SK-N-SH (cell line): Measurements from ENCODE around the gene AKAP11.

ENCODE experiments used
- CHD2 ChIP-seq: fragments of 150-350 bp; IDR thresholded peaks from 2 replicates; pipeline ENCODE4 v1.6.1; 2018; ENCODE audit warnings: low read length; ENCODE audit not compliant: partially characterized antibody
- EP300 ChIP-seq, 2 experiments: IDR thresholded peaks; 2 replicates each; pipeline versions ENCODE4 v1.4.0 to v1.6.1; 2012; ENCODE audit warnings: borderline replicate concordance in 1 of 2, low read depth in 1 of 2, low read length in 1 of 2
- FOXJ3 ChIP-seq: sonication (generic); formaldehyde crosslinking; IDR thresholded peaks from 2 replicates; pipeline ENCODE4 v1.5.1; 2020; ENCODE audit warnings: mild to moderate bottlenecking, missing genetic modification reagents
- MXI1 ChIP-seq: IDR thresholded peaks from 2 replicates; pipeline ENCODE4 v1.6.1; 2012; ENCODE audit warnings: mild to moderate bottlenecking, low read depth, low read length, improper control_type of control experiment
- NRF1 ChIP-seq: IDR thresholded peaks from 2 replicates; pipeline ENCODE4 v1.6.1; 2012; ENCODE audit warnings: low read depth, mild to moderate bottlenecking, low read length
- RFX5 ChIP-seq: IDR thresholded peaks from 2 replicates; pipeline ENCODE4 v1.6.1; 2012; ENCODE audit warnings: mild to moderate bottlenecking, improper control_type of control experiment, low read length
- SIN3A ChIP-seq: IDR thresholded peaks from 2 replicates; pipeline ENCODE4 v1.6.1; 2012; ENCODE audit warnings: low read depth, mild to moderate bottlenecking, low read length, moderate library complexity, borderline replicate concordance
- SMC3 ChIP-seq: IDR thresholded peaks from 2 replicates; pipeline ENCODE4 v1.6.1; 2012; ENCODE audit warnings: low read depth, low read length, improper control_type of control experiment
- TF ChIP-seq, protein P1 (sequence below): fragments of 200-600 bp; sonication (generic); IDR thresholded peaks from 2 replicates; pipeline ENCODE4 v1.6.1; 2017; ENCODE audit warnings: antibody characterized with exemption, mild to moderate bottlenecking, moderate library complexity
- TF ChIP-seq, protein P2 (sequence below): IDR thresholded peaks from 2 replicates; pipeline ENCODE4 v1.6.1; 2012; ENCODE audit warnings: mild to moderate bottlenecking, low read depth, low read length, moderate library complexity
- TF ChIP-seq, protein P3 (sequence below): fragments of 150-350 bp; IDR thresholded peaks from 2 replicates; pipeline ENCODE4 v1.6.1; 2017; ENCODE audit warnings: antibody characterized with exemption, low read length, low read depth, borderline replicate concordance

DNA sequence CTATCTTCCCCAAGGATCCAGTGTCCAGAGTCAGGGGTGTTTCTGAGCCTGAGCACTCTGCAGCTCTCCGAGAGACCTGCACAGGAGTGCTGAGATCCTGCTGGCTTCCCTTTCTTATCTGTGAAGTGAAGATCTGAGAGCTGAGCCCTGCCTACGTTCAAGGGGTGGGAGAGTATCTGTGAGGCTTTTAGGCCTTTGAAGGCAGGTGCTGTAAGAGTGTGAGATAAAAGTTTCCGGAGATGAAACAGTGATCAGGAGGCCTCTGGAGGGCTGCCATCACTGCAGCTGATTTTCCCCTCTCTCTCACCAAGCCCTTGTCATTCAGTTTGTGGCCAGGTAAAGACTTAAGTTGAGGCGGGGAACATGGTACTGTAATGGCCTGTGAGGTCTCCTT lies 83.1 kb downstream of the AKAP11 start:
- TF ChIP-seq, protein P1, sequence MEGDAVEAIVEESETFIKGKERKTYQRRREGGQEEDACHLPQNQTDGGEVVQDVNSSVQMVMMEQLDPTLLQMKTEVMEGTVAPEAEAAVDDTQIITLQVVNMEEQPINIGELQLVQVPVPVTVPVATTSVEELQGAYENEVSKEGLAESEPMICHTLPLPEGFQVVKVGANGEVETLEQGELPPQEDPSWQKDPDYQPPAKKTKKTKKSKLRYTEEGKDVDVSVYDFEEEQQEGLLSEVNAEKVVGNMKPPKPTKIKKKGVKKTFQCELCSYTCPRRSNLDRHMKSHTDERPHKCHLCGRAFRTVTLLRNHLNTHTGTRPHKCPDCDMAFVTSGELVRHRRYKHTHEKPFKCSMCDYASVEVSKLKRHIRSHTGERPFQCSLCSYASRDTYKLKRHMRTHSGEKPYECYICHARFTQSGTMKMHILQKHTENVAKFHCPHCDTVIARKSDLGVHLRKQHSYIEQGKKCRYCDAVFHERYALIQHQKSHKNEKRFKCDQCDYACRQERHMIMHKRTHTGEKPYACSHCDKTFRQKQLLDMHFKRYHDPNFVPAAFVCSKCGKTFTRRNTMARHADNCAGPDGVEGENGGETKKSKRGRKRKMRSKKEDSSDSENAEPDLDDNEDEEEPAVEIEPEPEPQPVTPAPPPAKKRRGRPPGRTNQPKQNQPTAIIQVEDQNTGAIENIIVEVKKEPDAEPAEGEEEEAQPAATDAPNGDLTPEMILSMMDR = no peak
- TF ChIP-seq NRF1 (no peak), RFX5 (no peak), SMC3 (no peak), EP300 (IDR thresholded peaks at IDR 0.05; ENCODE audit: borderline replicate concordance in 1 of 2, low read depth in 1 of 2, low read length in 1 of 2) (no peak), FOXJ3 (CRISPR knock-in tag) (no peak), SIN3A (no peak), CHD2 (no peak), MXI1 (no peak)
- TF ChIP-seq, protein P2, sequence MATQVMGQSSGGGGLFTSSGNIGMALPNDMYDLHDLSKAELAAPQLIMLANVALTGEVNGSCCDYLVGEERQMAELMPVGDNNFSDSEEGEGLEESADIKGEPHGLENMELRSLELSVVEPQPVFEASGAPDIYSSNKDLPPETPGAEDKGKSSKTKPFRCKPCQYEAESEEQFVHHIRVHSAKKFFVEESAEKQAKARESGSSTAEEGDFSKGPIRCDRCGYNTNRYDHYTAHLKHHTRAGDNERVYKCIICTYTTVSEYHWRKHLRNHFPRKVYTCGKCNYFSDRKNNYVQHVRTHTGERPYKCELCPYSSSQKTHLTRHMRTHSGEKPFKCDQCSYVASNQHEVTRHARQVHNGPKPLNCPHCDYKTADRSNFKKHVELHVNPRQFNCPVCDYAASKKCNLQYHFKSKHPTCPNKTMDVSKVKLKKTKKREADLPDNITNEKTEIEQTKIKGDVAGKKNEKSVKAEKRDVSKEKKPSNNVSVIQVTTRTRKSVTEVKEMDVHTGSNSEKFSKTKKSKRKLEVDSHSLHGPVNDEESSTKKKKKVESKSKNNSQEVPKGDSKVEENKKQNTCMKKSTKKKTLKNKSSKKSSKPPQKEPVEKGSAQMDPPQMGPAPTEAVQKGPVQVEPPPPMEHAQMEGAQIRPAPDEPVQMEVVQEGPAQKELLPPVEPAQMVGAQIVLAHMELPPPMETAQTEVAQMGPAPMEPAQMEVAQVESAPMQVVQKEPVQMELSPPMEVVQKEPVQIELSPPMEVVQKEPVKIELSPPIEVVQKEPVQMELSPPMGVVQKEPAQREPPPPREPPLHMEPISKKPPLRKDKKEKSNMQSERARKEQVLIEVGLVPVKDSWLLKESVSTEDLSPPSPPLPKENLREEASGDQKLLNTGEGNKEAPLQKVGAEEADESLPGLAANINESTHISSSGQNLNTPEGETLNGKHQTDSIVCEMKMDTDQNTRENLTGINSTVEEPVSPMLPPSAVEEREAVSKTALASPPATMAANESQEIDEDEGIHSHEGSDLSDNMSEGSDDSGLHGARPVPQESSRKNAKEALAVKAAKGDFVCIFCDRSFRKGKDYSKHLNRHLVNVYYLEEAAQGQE = no peak
- TF ChIP-seq, protein P3, sequence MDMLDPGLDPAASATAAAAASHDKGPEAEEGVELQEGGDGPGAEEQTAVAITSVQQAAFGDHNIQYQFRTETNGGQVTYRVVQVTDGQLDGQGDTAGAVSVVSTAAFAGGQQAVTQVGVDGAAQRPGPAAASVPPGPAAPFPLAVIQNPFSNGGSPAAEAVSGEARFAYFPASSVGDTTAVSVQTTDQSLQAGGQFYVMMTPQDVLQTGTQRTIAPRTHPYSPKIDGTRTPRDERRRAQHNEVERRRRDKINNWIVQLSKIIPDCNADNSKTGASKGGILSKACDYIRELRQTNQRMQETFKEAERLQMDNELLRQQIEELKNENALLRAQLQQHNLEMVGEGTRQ = no peak
